ENCODE measurements around the gene GBP6.

GBP6 gene

GRCh38 chr1:89382479-89382878 lies 18.6 kb downstream of the GBP6 start:
- DNase-seq: no peak

GRCh38 chr1:89383185-89383584 lies 19.3 kb downstream of the GBP6 start:
- DNase-seq: no peak
- no peak overlapping the region for H3K9ac ChIP-seq (ENCODE audit: low read length)
- H3K27me3 ChIP-seq (replicated peaks; ENCODE audit: insufficient read depth, low read length): no peaks in the 10 kb centered on the region
- H3F3A ChIP-seq (ENCODE audit: insufficient read depth, low read length): no peaks in the 10 kb centered on the region
- no peaks in the 10 kb centered on the region for H3K79me2 ChIP-seq (ENCODE audit: low read length)
- H4K20me1 ChIP-seq (ENCODE audit: insufficient read depth, low read length): no peaks in the 10 kb centered on the region
- H3K4me3 ChIP-seq (ENCODE audit: low read length): no peak overlapping the region
- no peak overlapping the region for H3K27ac ChIP-seq (ENCODE audit: low read length)
- H3K36me3 ChIP-seq (replicated peaks; ENCODE audit: insufficient read depth, low read length): no peaks in the 10 kb centered on the region
- no peaks in the 10 kb centered on the region for H3K4me1 ChIP-seq (ENCODE audit: low read length)
- H2AFZ ChIP-seq (ENCODE audit: low read length): no peak overlapping the region
- no peaks in the 10 kb centered on the region for H3K9me2 ChIP-seq (replicated peaks; ENCODE audit: insufficient read depth, low read length)
- TF ChIP-seq CTCF (IDR thresholded peaks at IDR 0.05; ENCODE audit: low read length) (no peak), EZH2phosphoT487 (IDR thresholded peaks at IDR 0.05; ENCODE audit: low read length) (no peak), EZH2 (optimal IDR thresholded peaks at IDR 0.05; ENCODE audit: low read depth, low read length) (no peak)
- no peak overlapping the region for H3K4me2 ChIP-seq (ENCODE audit: low read depth, low read length)
- H3K9me3 ChIP-seq (replicated peaks; ENCODE audit: insufficient read depth, low read length): no peaks in the 10 kb centered on the region

More at GRCh38 chr1:89382479-89382878, 18.6 kb downstream of the GBP6 start:
- Histone ChIP-seq H3F3A (ENCODE audit: insufficient read depth, low read length) (no peaks in the 10 kb centered on the region), H3K4me2 (ENCODE audit: low read depth, low read length) (no peak overlapping the region), H3K4me1 (ENCODE audit: low read length) (no peaks in the 10 kb centered on the region), H3K9me2 (replicated peaks; ENCODE audit: insufficient read depth, low read length) (no peaks in the 10 kb centered on the region), H3K79me2 (ENCODE audit: low read length) (no peaks in the 10 kb centered on the region), H3K9me3 (replicated peaks; ENCODE audit: insufficient read depth, low read length) (no peaks in the 10 kb centered on the region), H3K9ac (ENCODE audit: low read length) (no peak overlapping the region), H3K27ac (ENCODE audit: low read length) (no peak overlapping the region), H3K27me3 (replicated peaks; ENCODE audit: insufficient read depth, low read length) (no peaks in the 10 kb centered on the region), H4K20me1 (ENCODE audit: insufficient read depth, low read length) (no peaks in the 10 kb centered on the region), H3K36me3 (replicated peaks; ENCODE audit: insufficient read depth, low read length) (no peaks in the 10 kb centered on the region), H2AFZ (ENCODE audit: low read length) (no peak overlapping the region), H3K4me3 (ENCODE audit: low read length) (no peak overlapping the region)
- TF ChIP-seq CTCF (IDR thresholded peaks at IDR 0.05; ENCODE audit: low read length) (no peak), EZH2phosphoT487 (IDR thresholded peaks at IDR 0.05; ENCODE audit: low read length) (no peak), EZH2 (optimal IDR thresholded peaks at IDR 0.05; ENCODE audit: low read depth, low read length) (no peak)

- DNase-seq: no peak
- no peak overlapping the region for H3K4me3 ChIP-seq (ENCODE audit: low read length)
- no peaks in the 10 kb centered on the region for H3K9me2 ChIP-seq (replicated peaks; ENCODE audit: insufficient read depth, low read length)
These were observed 26.8 kb downstream of the GBP6 start for GRCh38 chr1:89390707-89391106.

More at GRCh38 chr1:89390707-89391106, 26.8 kb downstream of the GBP6 start:
- H3K79me2 ChIP-seq (ENCODE audit: low read length): no peaks in the 10 kb centered on the region
- H4K20me1 ChIP-seq (ENCODE audit: insufficient read depth, low read length): no peaks in the 10 kb centered on the region
- no peaks in the 10 kb centered on the region for H3K27me3 ChIP-seq (replicated peaks; ENCODE audit: insufficient read depth, low read length)
- TF ChIP-seq CTCF (IDR thresholded peaks at IDR 0.05; ENCODE audit: low read length): no peak
- no peak for TF ChIP-seq EZH2phosphoT487 (IDR thresholded peaks at IDR 0.05; ENCODE audit: low read length)
- no peak for TF ChIP-seq EZH2 (optimal IDR thresholded peaks at IDR 0.05; ENCODE audit: low read depth, low read length)
- H2AFZ ChIP-seq (ENCODE audit: low read length): no peak overlapping the region
- H3K27ac ChIP-seq (ENCODE audit: low read length): no peak overlapping the region
- H3K9ac ChIP-seq (ENCODE audit: low read length): no peak overlapping the region
- no peaks in the 10 kb centered on the region for H3K9me3 ChIP-seq (replicated peaks; ENCODE audit: insufficient read depth, low read length)
- no peaks in the 10 kb centered on the region for H3K36me3 ChIP-seq (replicated peaks; ENCODE audit: insufficient read depth, low read length)
- no peak overlapping the region for H3K4me2 ChIP-seq (ENCODE audit: low read depth, low read length)
- H3F3A ChIP-seq (ENCODE audit: insufficient read depth, low read length): no peaks in the 10 kb centered on the region
- no peaks in the 10 kb centered on the region for H3K4me1 ChIP-seq (ENCODE audit: low read length)

Data from MM.1S (cell line).